HepG2 (cell line): Measurements from ENCODE around the gene ETFDH. TPM values are rescaled to one million over a fixed set of nuclear protein-coding genes. Genes with fewer than 3 reads are reported as not detected.

Source experiments
- ATAC-seq: fragments of 200-7000 bp; cut with Tn5 transposase; 3 replicates; pipeline ENCODE4 v1.9.1; 2020; ENCODE audit warnings: mild to moderate bottlenecking, moderate library complexity
- BruUV-seq: library from RNA; stranded (reverse); fragments of 400-500 nt; replicated peaks from 2 replicates; lab custom pipeline; 2021; lab: Mats Ljungman, UMichigan
- CTCF ChIA-PET: fragments of 300-600 bp; formaldehyde crosslinking; extraction: SDS; loops from one replicate; lab custom pipeline; 2021; ENCODE audit warnings: low total read pairs, inconsistent platforms, low intra/inter-chr PET ratio; lab: Yijun Ruan, JAX
- POLR2A ChIA-PET: fragments of 350-600 bp; sonication (Branson Sonifier 250); formaldehyde crosslinking; loops from one replicate; lab custom pipeline; 2020; ENCODE audit warnings: antibody characterized with exemption, inconsistent platforms; lab: Yijun Ruan, JAX
- DNase-seq: peaks from one replicate; pipeline ENCODE4 v3.0.0-alpha.2; 2015; ENCODE audit warnings: low spot score
- FAIRE-seq: peaks from 3 replicates; lab custom pipeline; 2011; peaks lifted over from hg19 to GRCh38; lab: Jason Lieb, UNC
- H2AFZ ChIP-seq: one replicate; pipeline ENCODE4 v1.6.1; 2011; ENCODE audit warnings: low read length, inconsistent platforms
- H3K27ac ChIP-seq: fragments of 300-600 bp; 3 replicates; pipeline ENCODE4 v1.8.0; 2011; ENCODE audit warnings: mixed run types, mild to moderate bottlenecking, mixed read lengths, low read length, inconsistent platforms; ENCODE audit not compliant: insufficient read depth; ENCODE audit errors: extremely low read length
- H3K27me3 ChIP-seq, 2 experiments: fragments of 200-600 bp in 1 of 2; 2 replicates in 1 of 2; 3 replicates in 1 of 2; pipeline versions ENCODE4 v1.6.0 to v1.8.0; 2011; ENCODE audit warnings: low read length in 2 of 2, mild to moderate bottlenecking in 2 of 2, moderate library complexity in 2 of 2, inconsistent platforms in 1 of 2; ENCODE audit not compliant: insufficient read depth in 2 of 2, control insufficient read depth in 1 of 2
- H3K36me3 ChIP-seq, 2 experiments: fragments of 200-600 bp in 1 of 2; replicated peaks in 1 of 2; 2 replicates in 1 of 2; 3 replicates in 1 of 2; pipeline versions ENCODE4 v1.5.1 to v1.8.0; 2011; ENCODE audit warnings: low read length in 2 of 2, inconsistent platforms in 1 of 2; ENCODE audit not compliant: insufficient read depth in 2 of 2, control insufficient read depth in 1 of 2
- H3K4me1 ChIP-seq: 2 replicates; pipeline ENCODE4 v1.5.1; 2012; ENCODE audit warnings: low read length, inconsistent platforms; ENCODE audit not compliant: insufficient read depth
- H3K4me2 ChIP-seq: 2 replicates; pipeline ENCODE4 v1.6.0; 2011; ENCODE audit warnings: low read depth, low read length, inconsistent platforms
- H3K4me3 ChIP-seq, 3 experiments: fragments of 200-600 bp in 1 of 3; sonication (generic), shearing (Covaris generic) in 1 of 3; replicated peaks in 1 of 3; 2 replicates each; pipeline ENCODE4 v1.5.1; 2011 to 2016; ENCODE audit warnings: low read length in 3 of 3, inconsistent platforms in 2 of 3, low read depth in 2 of 3, mild to moderate bottlenecking in 2 of 3, control low read depth in 1 of 3, mixed read lengths in 1 of 3; ENCODE audit not compliant: insufficient read depth in 1 of 3
- H3K79me2 ChIP-seq: one replicate; pipeline ENCODE4 v1.6.1; 2011; ENCODE audit warnings: low read length, inconsistent platforms; ENCODE audit not compliant: insufficient read depth
- H3K9ac ChIP-seq: 2 replicates; pipeline ENCODE4 v1.6.0; 2011; ENCODE audit warnings: mild to moderate bottlenecking, low read depth, low read length, inconsistent platforms; ENCODE audit not compliant: insufficient read depth
- H3K9me3 ChIP-seq: 2 replicates; pipeline ENCODE4 v1.5.1; 2012; ENCODE audit warnings: mild to moderate bottlenecking, low read length
- H4K20me1 ChIP-seq: 2 replicates; pipeline ENCODE4 v1.6.0; 2011; ENCODE audit warnings: inconsistent platforms, mild to moderate bottlenecking, low read length, moderate library complexity; ENCODE audit not compliant: insufficient read depth
- DMAP1 ChIP-seq: IDR thresholded peaks from 2 replicates; pipeline ENCODE4 v1.6.1; 2016
- EEA1 ChIP-seq: sonication (generic); formaldehyde crosslinking; IDR thresholded peaks from 2 replicates; pipeline ENCODE4 v1.5.1; 2020; ENCODE audit warnings: mild to moderate bottlenecking, missing genetic modification reagents, borderline replicate concordance
- EP300 ChIP-seq, 3 experiments: sonication (generic) in 1 of 3; formaldehyde crosslinking in 1 of 3; IDR thresholded peaks; 2 replicates each; pipeline versions ENCODE4 v1.5.1 to v1.6.1; 2011 to 2020; ENCODE audit warnings: low read depth in 2 of 3, low read length in 2 of 3, borderline replicate concordance in 1 of 3, improper control_type of control experiment in 1 of 3, mild to moderate bottlenecking in 1 of 3, missing genetic modification reagents in 1 of 3, moderate library complexity in 1 of 3
- GABPB1 ChIP-seq: IDR thresholded peaks from 2 replicates; pipeline ENCODE4 v1.6.1; 2016; ENCODE audit warnings: mild to moderate bottlenecking, missing genetic modification reagents, moderate library complexity, missing compliant biosample characterization
- HNRNPH1 ChIP-seq: fragments of 200-400 bp; formaldehyde crosslinking; optimal IDR thresholded peaks from 2 replicates; pipeline ENCODE3; 2017; ENCODE audit warnings: mild to moderate bottlenecking, low read depth, low read length
- MED1 ChIP-seq: sonication (generic); formaldehyde crosslinking; IDR thresholded peaks from 2 replicates; pipeline ENCODE4 v1.4.0; 2020; ENCODE audit warnings: missing genetic modification reagents
- MED13 ChIP-seq: sonication (generic); formaldehyde crosslinking; IDR thresholded peaks from 2 replicates; pipeline ENCODE4 v1.5.0; 2020; ENCODE audit warnings: missing genetic modification reagents
- SAP130 ChIP-seq: IDR thresholded peaks from 2 replicates; pipeline ENCODE4 v1.6.1; 2016; ENCODE audit warnings: low read depth
- TCF7L2 ChIP-seq: IDR thresholded peaks from 2 replicates; pipeline ENCODE4 v1.6.1; 2011; ENCODE audit warnings: mild to moderate bottlenecking, low read depth, low read length, moderate library complexity
- TEAD3 ChIP-seq: optimal IDR thresholded peaks from 2 replicates; pipeline ENCODE3; 2016; ENCODE audit warnings: borderline replicate concordance
- TMF1 ChIP-seq: sonication (generic); formaldehyde crosslinking; IDR thresholded peaks from 2 replicates; pipeline ENCODE4 v1.8.1; 2022; ENCODE audit warnings: low read depth, missing genetic modification reagents
- ZFYVE20 ChIP-seq: sonication (generic); formaldehyde crosslinking; IDR thresholded peaks from 2 replicates; pipeline ENCODE4 v1.8.0; 2023; ENCODE audit warnings: low read depth, mild to moderate bottlenecking, moderate library complexity, missing genetic modification reagents, borderline replicate concordance
- ZNF224 ChIP-seq: sonication (generic); formaldehyde crosslinking; IDR thresholded peaks from 2 replicates; pipeline ENCODE4 v1.5.0; 2020; ENCODE audit warnings: mild to moderate bottlenecking, missing genetic modification reagents
- ZNF260 ChIP-seq: sonication (generic); formaldehyde crosslinking; IDR thresholded peaks from 2 replicates; pipeline ENCODE4 v1.4.0; 2020; ENCODE audit warnings: missing genetic modification reagents, low read depth, mild to moderate bottlenecking, borderline replicate concordance
- ZNF530 ChIP-seq: sonication (generic); formaldehyde crosslinking; IDR thresholded peaks from 2 replicates; pipeline ENCODE4 v1.5.0; 2020; ENCODE audit warnings: low read depth, mild to moderate bottlenecking, missing genetic modification reagents
- ZNF737 ChIP-seq: sonication (generic); formaldehyde crosslinking; IDR thresholded peaks from 2 replicates; pipeline ENCODE4 v1.5.0; 2020; ENCODE audit warnings: missing genetic modification reagents, mild to moderate bottlenecking, borderline replicate concordance
- ZNF772 ChIP-seq: sonication (generic); formaldehyde crosslinking; IDR thresholded peaks from 2 replicates; pipeline ENCODE4 v1.5.0; 2020; ENCODE audit warnings: mild to moderate bottlenecking, missing genetic modification reagents
- WGBS: methylation state at CpG from one replicate; pipeline ENCODE4 v1.1.6; 2017; ENCODE audit warnings: low lambda C conversion rate; 5-methylcytosine and 5-hydroxymethylcytosine counted together
- in situ Hi-C: cut with HindIII; loops from 2 replicates; pipeline ENCODE4 v1.10.0; 2017; ENCODE audit warnings: low pct_unique_long_range_greater_than_20kb; ENCODE audit not compliant: extremely low pct_ligation_motif_present
- intact Hi-C: fragments of 100-400 bp; cut with micrococcal nuclease; formaldehyde crosslinking; loops from one replicate; pipeline ENCODE4 v1.10.0; 2022; ENCODE audit not compliant: unreplicated experiment
- polyA plus RNA-seq, 8 experiments: library from polyadenylated mRNA; depleted of rRNA in 3 of 8; stranded (reverse) in 7 of 8; unstranded in 1 of 8; fragments of >200 nt; fragmentation: Illumina TruSeq in 4 of 8; extraction: Trizol in 4 of 8; gene quantifications; 2 replicates each; pipeline versions ENCODE4 v1.2.1 to v1.2.3, GENCODE V29; 2011 to 2016; ENCODE audit warnings: low read depth in 4 of 8, missing spikeins in 1 of 8, mixed read lengths in 1 of 8; ENCODE audit not compliant: insufficient read depth in 1 of 8
- total RNA-seq, 5 experiments: library from RNA; depleted of rRNA; stranded (reverse); fragments of >200 nt; fragmentation: Illumina TruSeq; extraction: Trizol; gene quantifications; 2 replicates each; pipeline ENCODE4 v1.2.3, GENCODE V29; 2016; ENCODE audit warnings: low read depth in 1 of 5
- TF ChIP-seq, protein P1 (sequence below), 2 experiments: sonication (generic) in 1 of 2; formaldehyde crosslinking in 1 of 2; IDR thresholded peaks; 2 replicates each; pipeline versions ENCODE4 v1.6.1 to v1.9.0; 2014 to 2022; ENCODE audit warnings: antibody characterized with exemption in 1 of 2, borderline replicate concordance in 1 of 2, inconsistent platforms in 1 of 2, low read depth in 1 of 2, missing genetic modification reagents in 1 of 2
- TF ChIP-seq, protein P2 (sequence below): sonication (generic); formaldehyde crosslinking; IDR thresholded peaks from 2 replicates; pipeline ENCODE4 v1.4.0; 2020; ENCODE audit warnings: missing genetic modification reagents
- TF ChIP-seq, protein P3 (sequence below): IDR thresholded peaks from 2 replicates; pipeline ENCODE4 v1.6.1; 2012; ENCODE audit warnings: inconsistent platforms

ETFDH gene
- total and polyA plus RNA-seq, 2 of the 13 experiments (the other 11 are each of a cell fraction or from before 2014, with no cell fraction given), result 14.7 to 17.8 TPM

DNA sequence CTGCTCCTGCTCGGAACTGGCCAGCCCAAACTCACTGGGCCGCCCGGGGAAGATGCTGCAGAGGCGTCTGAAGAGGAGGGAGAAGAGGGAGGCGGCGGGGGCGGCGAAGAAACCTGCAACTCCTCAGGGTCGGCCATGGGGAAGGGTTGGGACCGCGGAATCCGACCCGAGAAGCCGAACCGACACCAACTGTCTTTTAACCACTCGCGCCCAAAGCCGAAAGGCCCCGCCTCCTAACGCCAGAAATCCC lies 506 bp upstream of the ETFDH start, which contains the start of gene C4orf46 (continued):
- TF ChIP-seq TCF7L2 (no peak), EP300 (IDR thresholded peaks at IDR 0.05; ENCODE audit: low read depth in 2 of 2, low read length in 2 of 2) (no peak), EP300 (CRISPR knock-in tag; IDR thresholded peaks at IDR 0.05; ENCODE audit: borderline replicate concordance) (no peak), MED13 (CRISPR knock-in tag) (peak; percentile 14; the same call in 1 of the 2 replicates), ZNF260 (CRISPR knock-in tag) (no peak), ZNF772 (CRISPR knock-in tag) (0 out of 2 replicates have a peak, but pooled peaks have one; percentile 40), TMF1 (CRISPR knock-in tag) (no peak), HNRNPH1 (no peak), DMAP1 (CRISPR knock-in tag) (no peak), ZNF737 (no peak), MED1 (CRISPR knock-in tag) (no peak), ZNF224 (CRISPR knock-in tag) (no peak), GABPB1 (CRISPR knock-in tag) (no peak)

DNA sequence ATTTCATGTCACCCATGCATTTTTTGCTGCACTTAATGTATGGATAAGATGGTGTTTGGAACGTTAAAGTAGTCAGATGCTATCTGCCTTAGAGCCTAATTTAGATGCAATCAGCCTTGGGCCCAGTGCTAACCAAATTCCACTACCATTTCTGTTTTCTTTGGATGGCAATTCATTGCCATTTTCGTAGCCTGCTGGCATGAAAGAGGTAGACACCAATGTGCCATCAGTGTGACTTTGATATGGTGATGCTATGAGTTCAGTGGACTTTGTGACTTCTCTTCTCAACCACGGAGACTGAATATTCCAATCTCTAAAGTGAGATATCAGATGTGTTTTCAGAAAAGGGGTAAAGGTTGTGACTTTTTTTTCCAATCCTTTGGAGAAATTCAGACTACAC lies 1.5 kb downstream of the ETFDH start:
- no peak overlapping the region for H3K4me3 ChIP-seq
- ChIA-PET CTCF (no interaction called here), POLR2A (no interaction called here)
- H3K9me3 ChIP-seq, result no peaks in the 10 kb centered on the region
- no peak overlapping the region for H2AFZ ChIP-seq
- H3K4me1 ChIP-seq, result peaks cover 23% of the 10 kb centered on the region
- H3K79me2 ChIP-seq, result peaks cover 19% of the 10 kb centered on the region
- BruUV-seq, result no TSS peak
- H3K4me2 ChIP-seq, result peak overlapping the region; percentile 46
- H3K36me3 ChIP-seq, result no peaks in the 10 kb centered on the region
- no peak overlapping the region for H3K9ac ChIP-seq
- no peak overlapping the region for H3K27ac ChIP-seq
- intact Hi-C loops, result loop anchor here (5.0 kb wide), 1 partner anchor 174 kb away; no protein-coding TSS in a partner anchor
- no peaks in the 10 kb centered on the region for H4K20me1 ChIP-seq
- H3K27me3 ChIP-seq, result no peaks in the 10 kb centered on the region
- ATAC-seq (no peak), DNase-seq (no peak), FAIRE-seq (no peak)
- WGBS, result 60% methylated on average over 3 of the region's 3 CpGs
- in situ Hi-C loops, result no loop called here
- TF ChIP-seq, protein P1, sequence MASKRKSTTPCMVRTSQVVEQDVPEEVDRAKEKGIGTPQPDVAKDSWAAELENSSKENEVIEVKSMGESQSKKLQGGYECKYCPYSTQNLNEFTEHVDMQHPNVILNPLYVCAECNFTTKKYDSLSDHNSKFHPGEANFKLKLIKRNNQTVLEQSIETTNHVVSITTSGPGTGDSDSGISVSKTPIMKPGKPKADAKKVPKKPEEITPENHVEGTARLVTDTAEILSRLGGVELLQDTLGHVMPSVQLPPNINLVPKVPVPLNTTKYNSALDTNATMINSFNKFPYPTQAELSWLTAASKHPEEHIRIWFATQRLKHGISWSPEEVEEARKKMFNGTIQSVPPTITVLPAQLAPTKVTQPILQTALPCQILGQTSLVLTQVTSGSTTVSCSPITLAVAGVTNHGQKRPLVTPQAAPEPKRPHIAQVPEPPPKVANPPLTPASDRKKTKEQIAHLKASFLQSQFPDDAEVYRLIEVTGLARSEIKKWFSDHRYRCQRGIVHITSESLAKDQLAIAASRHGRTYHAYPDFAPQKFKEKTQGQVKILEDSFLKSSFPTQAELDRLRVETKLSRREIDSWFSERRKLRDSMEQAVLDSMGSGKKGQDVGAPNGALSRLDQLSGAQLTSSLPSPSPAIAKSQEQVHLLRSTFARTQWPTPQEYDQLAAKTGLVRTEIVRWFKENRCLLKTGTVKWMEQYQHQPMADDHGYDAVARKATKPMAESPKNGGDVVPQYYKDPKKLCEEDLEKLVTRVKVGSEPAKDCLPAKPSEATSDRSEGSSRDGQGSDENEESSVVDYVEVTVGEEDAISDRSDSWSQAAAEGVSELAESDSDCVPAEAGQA (IDR thresholded peaks at IDR 0.05; ENCODE audit: low read depth), result no peak
- TF ChIP-seq, protein P1 (CRISPR knock-in tag; IDR thresholded peaks at IDR 0.05; ENCODE audit: borderline replicate concordance), result no peak
- TF ChIP-seq ZFYVE20 (CRISPR knock-in tag), result no peak
- no peak for TF ChIP-seq EEA1
- TF ChIP-seq SAP130, result no peak
- TF ChIP-seq ZNF530, result no peak
- no peak for TF ChIP-seq TEAD3
- TF ChIP-seq, protein P2, sequence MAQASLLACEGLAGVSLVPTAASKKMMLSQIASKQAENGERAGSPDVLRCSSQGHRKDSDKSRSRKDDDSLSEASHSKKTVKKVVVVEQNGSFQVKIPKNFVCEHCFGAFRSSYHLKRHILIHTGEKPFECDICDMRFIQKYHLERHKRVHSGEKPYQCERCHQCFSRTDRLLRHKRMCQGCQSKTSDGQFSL (CRISPR knock-in tag), result no peak
- TF ChIP-seq, protein P3, sequence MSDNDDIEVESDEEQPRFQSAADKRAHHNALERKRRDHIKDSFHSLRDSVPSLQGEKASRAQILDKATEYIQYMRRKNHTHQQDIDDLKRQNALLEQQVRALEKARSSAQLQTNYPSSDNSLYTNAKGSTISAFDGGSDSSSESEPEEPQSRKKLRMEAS, result no peak
